HG02840 (cell line): ENCODE data around the gene COX6B2.
"Not testable (repeated sequence)": the region's sequence is repeated elsewhere in the genome, so short reads cannot be mapped to it uniquely, and the experiment has no call there.

Experiments
- ATAC-seq: cut with Tn5 transposase; IDR thresholded peaks from one replicate; pipeline ENCODE4 v1.9.1; 2021; ENCODE audit warnings: mild to moderate bottlenecking, moderate library complexity, moderate number of reproducible peaks; ENCODE audit not compliant: unreplicated experiment, low FRiP score

Gene COX6B2

GRCh38 chr19:55354698-55355212, at the start of gene COX6B2:
Gene COX6B2 (minus strand): TSS chr19:55354719. CDS start chr19:55354521, 198 bp downstream.
- ATAC-seq = no peak

DNA sequence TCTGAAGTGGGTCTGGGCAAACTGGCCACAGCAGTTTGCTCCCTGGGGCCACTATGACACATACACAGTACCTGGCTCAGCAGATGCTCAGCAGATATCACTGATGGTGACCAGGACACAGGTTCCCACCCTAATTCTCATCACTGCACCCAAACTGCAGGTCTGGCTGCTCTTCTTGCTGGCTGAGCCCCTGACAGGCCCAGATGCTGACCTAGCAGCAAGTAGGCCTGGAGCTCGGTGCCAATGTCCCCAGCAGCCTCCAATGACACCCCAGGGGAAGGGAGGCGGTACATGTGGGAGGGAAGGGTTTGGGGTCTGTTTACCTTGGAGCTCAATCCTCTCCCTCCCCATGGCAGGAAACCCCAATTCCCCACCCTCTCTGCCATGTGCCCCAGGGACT, 48.0 kb upstream of the COX6B2 start:
- no peak for ATAC-seq

DNA sequence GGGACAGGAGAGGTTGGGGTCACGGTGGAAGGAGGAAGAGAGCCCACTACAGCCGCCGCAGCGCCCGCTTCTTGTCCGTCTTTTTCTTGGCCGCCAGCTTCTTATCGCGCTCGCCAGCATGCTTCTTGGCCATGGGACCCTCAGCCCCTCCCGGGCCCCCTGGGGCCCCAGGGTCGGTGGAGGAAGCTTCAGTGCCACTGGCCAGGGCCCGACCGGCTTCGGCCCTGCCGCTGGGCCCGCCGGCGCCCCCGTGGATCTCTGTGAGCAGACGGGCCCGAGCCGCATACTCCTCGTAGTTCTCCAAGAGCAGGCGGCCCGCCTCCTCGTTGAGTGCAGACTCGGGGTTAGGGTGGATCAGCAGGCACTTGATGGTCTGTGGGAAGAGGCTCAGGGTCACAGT, 46.9 kb upstream of the COX6B2 start:
- not testable (repeated sequence) for ATAC-seq

- ATAC-seq = no peak
These were observed 46.0 kb upstream of the COX6B2 start for GRCh38 chr19:55400281-55401087.

DNA sequence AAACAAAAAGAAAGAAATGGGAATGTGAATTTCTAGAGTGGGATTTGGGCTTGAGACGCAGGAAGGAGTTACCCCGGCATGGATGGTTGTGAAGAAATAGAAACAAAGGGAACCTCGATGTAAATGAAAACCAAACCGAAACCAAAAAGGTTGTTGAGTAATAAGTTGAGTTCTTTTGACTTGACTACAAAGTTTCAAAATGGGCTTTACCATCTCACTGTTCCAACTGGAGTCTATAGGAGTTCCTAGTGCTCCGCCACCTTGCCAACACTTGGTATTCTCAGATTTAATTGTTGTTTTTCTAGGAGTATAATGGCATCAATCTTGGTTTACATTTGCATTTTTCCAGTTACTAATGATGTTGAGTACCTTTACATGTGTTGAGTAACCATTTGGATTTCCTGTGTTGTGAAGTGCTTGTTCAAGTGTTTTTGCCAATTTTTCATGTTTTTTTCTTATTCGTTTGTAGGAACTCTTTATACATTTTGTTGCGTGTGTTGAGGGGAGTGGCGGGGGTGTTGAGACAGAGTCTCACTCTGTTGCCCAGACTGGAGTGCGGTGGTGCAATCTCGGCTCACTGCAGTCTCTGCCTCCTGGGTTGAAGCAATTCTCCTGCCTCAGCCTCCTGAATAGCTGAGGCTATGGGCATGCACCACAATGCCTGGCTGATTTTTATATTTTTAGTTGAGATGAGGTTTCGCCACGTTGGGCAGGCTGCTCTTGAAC, 43.8 kb upstream of the COX6B2 start:
- ATAC-seq = no peak

DNA sequence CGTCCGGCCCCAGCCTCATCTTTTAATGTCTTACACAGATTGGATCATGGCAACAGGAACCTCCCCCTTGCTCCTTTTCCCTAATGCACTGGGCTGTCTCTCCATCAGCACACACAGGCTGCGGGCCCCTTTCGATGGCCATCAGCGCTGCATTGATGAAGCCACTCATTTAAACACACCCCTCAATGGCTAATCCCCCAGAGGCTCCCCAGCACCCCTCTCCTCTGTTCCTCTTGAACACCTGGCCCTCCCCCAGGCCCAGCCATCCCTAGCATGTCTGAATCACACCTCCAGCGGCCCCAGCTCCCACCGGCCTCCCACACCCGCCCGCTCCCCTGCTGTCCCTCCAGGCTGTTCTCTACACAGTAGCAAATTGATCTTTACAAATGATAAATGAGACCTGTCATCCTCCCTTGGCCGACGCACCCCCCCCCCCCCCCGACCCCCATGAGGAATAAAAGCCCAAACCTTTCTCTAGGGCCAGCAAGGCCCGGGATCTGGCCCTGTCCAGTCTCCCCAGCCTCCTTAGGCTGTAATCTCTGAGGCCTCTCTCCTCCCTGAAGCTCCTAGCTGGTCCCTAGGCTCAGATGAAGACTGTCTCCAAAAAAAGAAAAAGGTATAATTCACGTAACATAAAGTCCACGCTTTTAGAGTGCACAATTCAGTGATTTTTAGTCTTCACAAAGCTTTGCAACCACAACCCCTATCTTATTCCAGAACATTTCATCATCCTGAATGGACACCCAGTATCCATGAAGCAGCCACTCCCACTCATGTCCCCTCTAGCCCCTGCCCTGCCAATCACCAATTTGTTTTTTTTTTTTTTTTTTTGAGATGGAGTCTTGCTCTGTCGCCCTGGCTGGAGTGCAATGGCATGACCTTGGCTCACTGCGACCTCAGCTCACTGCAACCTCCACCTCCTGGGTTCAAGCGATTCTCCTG, 38.6 kb upstream of the COX6B2 start:
- ATAC-seq = no peak

DNA sequence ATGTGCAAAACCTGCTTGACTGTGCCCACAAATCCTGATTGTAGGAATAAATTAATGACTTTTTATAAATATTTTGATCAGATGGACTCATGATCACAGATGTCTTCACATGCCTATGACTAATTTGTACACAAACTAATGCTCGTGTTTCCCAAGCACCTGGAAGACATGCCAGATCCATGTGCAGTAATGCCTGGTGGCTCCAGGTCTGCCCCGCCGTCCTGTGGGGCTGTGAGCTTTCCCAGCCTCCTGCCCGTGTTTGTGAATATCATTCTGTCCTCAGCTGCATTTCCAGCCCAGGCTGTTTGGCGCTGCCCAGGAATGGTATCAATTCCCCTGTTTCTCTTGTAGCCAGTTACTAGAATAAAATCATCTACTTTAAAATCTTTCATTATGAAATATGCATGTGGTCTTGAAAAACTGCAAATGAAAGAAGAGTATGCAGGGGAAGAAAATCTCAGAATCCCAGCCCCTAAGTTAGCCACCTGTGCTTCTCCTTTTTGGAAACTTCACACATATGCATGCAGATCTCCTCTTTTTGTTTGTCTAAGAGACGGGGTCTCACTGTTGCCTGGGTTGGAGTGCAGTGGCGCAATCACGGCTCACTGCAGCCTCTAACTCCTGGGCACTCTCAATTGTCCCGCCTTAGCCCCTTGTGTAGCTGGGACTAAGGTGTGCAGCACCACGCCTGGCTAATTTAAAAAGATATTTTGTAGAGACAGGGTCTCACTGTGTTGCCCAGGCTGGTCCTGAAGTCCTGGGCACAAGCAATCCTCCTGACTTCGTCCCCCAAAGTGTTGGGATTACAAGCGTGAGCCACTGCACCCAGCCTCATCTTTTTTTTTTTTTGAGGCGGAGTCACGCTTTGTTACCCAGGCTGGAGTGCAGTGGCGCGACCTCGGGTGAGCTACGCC, 37.4 kb upstream of the COX6B2 start:
- ATAC-seq = no peak

DNA sequence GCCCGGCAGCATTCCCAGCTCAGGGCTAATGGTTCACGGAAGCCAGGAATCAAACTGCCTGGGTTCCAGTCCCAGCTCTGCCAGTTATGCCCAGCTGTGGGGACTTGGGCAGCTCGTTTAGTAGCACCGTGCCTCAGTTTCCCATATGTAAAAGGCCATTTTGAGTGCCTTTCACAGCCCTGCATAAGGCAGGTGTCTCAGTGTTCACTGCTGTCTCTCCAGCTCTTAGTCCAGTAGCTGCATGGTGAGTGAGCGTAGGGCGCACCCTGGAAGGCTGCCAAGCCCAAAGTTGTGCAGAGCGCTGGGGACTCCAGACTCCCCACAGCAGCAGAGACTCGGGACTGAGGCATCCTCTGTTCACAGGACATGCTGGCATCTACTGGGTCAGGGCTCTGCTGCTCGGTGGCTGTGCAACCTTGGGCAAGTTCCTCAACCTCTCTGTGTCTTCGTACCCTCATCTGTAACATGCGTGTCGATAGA, 36.7 kb upstream of the COX6B2 start:
- no peak for ATAC-seq

- ATAC-seq = no peak
These were observed 36.0 kb upstream of the COX6B2 start for GRCh38 chr19:55390461-55390880.

- ATAC-seq = no peak
These were observed 35.1 kb upstream of the COX6B2 start for GRCh38 chr19:55389386-55390317.

DNA sequence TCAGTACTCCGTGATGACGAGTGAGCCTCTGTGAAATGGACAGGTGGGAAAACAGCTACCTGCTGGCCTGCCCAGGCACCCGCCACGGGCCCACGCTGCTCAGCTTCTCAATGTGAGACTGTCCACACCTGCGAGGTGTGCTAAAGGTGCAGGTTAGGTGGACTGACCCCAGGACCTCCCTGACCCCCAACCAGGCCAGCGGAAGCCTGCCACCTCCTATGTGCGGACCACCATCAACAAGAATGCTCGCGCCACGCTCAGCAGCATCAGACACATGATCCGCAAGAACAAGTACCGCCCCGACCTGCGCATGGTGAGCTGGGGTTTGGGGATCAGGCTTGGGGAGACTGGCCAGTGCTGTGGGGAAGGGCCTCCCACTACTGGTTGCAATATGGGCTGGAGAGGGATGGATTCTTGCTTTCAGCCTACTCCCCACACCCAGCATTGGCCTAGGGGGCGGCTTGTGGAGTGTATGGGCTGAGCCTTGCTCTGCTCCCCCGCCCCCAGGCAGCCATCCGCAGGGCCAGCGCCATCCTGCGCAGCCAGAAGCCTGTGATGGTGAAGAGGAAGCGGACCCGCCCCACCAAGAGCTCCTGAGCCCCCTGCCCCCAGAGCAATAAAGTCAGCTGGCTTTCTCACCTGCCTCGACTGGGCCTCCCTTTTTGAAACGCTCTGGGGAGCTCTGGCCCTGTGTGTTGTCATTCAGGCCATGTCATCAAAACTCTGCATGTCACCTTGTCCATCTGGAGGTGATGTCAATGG, 33.4 kb upstream of the COX6B2 start:
- ATAC-seq = no peak

- no peak for ATAC-seq
These were observed 32.0 kb upstream of the COX6B2 start for GRCh38 chr19:55386493-55386971.

GRCh38 chr19:55385724-55386492, 31.4 kb upstream of the COX6B2 start, which contains the start of gene RPL28:
Gene RPL28 (plus strand): TSS chr19:55385932. CDS start chr19:55386358, 426 bp downstream.
- ATAC-seq = peak; percentile 65

DNA sequence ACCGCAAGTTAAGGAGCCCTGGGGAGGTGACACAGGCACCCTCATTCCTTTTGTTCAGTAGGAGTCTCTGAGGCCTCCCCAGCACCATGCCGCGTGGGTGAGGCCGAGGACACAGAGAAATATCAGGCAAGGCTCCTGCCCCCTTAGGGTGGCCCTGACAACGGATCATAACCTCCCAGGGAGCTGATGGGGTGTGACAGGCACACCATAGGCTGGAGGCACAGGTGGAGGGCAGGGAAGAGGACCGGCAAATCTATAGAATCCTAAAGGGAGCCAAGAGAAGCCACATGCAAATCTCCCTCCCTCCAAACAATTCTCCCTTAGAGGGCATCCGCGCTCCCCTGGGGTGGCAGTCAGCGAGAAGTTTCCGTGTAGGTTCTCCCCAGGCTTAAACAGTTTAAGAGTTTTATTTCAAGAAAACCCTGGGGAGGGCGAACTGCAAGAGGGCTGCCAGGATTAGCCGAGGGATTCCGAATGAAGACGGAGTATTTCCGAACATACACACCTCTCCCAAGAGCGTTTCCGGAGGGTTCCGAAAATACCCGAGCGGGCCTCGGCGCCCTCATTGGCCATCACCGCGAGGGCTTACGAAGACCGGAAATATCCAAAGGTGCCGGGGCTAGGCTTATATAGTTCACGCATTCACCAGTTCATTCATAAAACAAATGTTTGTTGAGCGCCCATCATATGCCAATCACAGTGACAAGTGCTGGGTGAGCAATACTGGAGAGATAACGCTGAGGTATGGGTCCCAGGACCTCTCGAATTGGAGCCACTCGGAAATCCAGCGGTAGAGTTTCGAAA, 30.6 kb upstream of the COX6B2 start:
- peak; percentile 57 for ATAC-seq

DNA sequence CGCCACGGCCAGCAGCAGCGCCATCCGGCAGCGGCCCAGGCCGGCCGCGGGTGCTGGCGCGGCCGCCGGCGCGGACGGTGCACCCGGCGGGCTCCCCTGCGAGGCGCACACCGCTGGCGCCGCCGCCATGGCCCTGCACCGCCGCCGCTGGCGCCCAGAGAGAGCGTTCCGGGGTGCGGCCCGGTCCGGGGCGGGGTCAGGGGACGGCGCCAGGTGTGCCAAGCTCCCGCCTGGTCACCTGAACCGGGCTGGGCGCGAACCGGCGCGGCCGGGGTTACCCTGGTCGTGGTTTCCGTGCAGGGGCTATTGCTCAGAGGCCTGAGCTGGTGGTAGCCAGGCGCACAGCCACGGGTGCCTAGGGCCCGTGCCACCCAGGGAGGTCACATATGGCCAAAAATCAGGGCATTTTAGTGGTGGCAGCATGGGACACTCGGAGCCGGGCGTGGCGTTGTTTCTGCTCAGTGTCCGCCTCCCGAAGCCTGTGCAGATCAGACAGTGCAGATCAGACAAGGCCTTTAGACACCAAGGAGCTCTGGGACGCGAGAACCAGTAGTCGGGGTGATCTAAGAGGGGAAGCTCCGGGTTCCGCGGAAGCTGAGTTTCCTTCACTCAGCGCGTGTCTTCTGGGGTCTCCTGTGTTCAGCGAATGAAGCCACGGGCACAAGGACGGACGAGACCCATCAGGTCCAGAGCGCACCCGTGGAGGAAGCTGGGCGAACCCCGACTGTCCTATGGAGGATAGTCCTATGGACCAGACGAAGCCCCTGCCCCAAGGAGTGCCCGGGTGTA, 29.8 kb upstream of the COX6B2 start, which contains the start of gene TMEM238:
TMEM238 (minus strand) TSS at position 162 of the 789 bp plus-strand sequence; CDS start at position 129, 33 bp downstream.
- ATAC-seq = no peak
